ENCODE results near the gene OGFOD1. TPM values are rescaled to one million over a fixed set of nuclear protein-coding genes. Genes with fewer than 3 reads are reported as not detected.
A peak's percentile ranks its signal among the peaks of the same experiment; 100 is the strongest.

OGFOD1 gene
- total RNA-seq, 2 donors from 2014 or later: 62.6 to 66.1 TPM

DNA sequence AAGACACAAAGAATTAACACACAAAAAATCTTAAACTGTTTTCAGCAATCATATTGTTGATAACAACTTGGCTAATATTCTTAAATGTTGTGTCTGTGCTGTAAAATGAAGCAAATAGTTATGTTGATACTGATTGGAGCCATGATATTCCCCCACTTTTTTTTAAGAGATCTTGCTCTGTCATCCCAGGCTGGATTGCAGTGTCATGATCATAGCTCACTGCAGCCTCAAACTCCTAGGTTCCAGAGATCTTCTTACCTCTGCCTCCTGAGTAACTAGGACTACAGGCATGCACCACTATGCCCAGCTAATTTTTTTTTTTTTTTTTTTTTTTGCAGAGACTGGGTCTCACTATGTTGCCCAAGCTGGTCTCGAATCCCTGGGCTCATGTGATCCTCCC lies 42.5 kb downstream of the OGFOD1 start:
- H3K27ac Mint-ChIP-seq: no peak overlapping the region
- ATAC-seq (replicated peaks in 1 of 2): no peak

DNA sequence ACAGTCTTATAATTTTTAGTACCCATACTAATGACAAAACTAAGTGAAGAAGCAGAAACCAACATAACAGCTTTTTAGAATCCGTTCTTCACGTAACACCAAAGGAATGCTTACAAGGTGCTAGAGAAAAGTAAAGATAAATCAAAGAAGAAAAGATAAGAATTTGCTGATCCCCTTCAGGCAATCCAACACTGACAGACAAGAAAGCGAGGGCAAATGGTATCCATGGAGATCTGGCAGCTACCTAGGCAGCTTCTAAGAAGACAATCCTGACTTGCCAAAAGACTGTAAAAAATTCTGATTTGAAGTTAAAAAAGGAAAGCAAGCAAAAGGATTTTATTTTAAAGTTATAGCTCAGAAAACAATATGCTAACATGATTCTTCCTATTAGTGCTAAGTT lies 53.8 kb downstream of the OGFOD1 start:
- Mint-ChIP-seq H3K27ac (peak overlapping the region; percentile 57), H3K27me3 (ENCODE audit: low read depth) (no peaks in the 10 kb centered on the region), H3K4me1 (ENCODE audit: low read depth) (no peaks in the 10 kb centered on the region), H3K36me3 (ENCODE audit: insufficient read depth in 2 of 2) (peaks cover 0 to 7% of the 10 kb centered on the region in 2 donors), H3K9me3 (no peaks in the 10 kb centered on the region), H3K4me3 (no peak overlapping the region)
- DNase-seq (no peak), ATAC-seq (replicated peaks in 1 of 2) (no peak)

More for the DNA sequence above, 42.5 kb downstream of the OGFOD1 start:
- DNase-seq: no peak
- Mint-ChIP-seq H3K36me3 (ENCODE audit: insufficient read depth in 2 of 2) (peaks cover 0 to 5% of the 10 kb centered on the region in 2 donors), H3K9me3 (no peaks in the 10 kb centered on the region), H3K27me3 (ENCODE audit: low read depth) (no peaks in the 10 kb centered on the region), H3K4me3 (no peak overlapping the region), H3K4me1 (ENCODE audit: low read depth) (no peaks in the 10 kb centered on the region)

DNA sequence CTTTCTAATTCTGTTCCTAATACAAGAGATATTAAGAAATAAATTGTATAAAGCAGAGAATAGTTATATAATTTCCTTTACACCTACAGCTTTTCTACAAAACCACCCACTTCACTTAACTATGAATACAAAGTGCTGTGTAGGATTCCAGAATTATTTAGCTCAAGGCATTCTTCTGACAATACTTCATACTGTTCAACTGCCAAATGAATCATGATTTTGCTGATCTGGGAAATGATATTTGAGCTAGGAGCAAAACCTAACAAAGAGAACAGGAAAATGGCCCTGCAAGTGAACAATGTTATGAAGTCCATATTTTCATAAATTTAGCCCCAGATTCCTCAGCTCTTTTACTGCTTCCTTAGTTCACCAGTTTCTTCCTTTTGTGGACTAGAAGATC lies 55.6 kb downstream of the OGFOD1 start:
- Mint-ChIP-seq H3K27me3 (ENCODE audit: low read depth) (no peaks in the 10 kb centered on the region), H3K9me3 (no peaks in the 10 kb centered on the region), H3K36me3 (ENCODE audit: insufficient read depth in 2 of 2) (peaks cover 0 to 7% of the 10 kb centered on the region in 2 donors), H3K4me1 (ENCODE audit: low read depth) (no peaks in the 10 kb centered on the region), H3K27ac (no peak overlapping the region), H3K4me3 (no peak overlapping the region)
- ATAC-seq (replicated peaks in 1 of 2) (no peak), DNase-seq (no peak)

DNA sequence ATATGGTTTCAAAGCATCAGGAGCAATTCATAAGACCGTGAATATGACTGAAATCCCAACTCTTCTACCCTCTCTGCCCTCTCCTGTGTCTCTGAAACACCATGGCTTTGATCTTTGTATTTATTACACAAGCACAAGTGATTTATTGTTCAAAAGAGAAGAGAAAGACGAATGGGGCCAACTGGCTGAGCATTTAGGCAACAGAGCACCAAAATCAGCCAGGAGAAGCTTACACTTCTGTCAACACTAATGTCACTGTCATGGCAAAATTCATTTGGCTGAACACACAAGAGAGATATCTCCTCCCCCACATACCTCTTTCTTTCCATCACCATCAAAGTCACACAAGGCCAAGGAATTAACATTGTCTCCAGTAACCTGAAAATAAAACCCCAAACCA lies 59.2 kb downstream of the OGFOD1 start:
- Mint-ChIP-seq H3K27me3 (ENCODE audit: low read depth) (no peaks in the 10 kb centered on the region), H3K4me1 (ENCODE audit: low read depth) (peaks cover 12% of the 10 kb centered on the region), H3K4me3 (no peak overlapping the region), H3K27ac (no peak overlapping the region), H3K36me3 (ENCODE audit: insufficient read depth in 2 of 2) (peaks cover 0 to 7% of the 10 kb centered on the region in 2 donors), H3K9me3 (no peaks in the 10 kb centered on the region)
- DNase-seq: no peak
- ATAC-seq (replicated peaks in 1 of 2): no peak

DNA sequence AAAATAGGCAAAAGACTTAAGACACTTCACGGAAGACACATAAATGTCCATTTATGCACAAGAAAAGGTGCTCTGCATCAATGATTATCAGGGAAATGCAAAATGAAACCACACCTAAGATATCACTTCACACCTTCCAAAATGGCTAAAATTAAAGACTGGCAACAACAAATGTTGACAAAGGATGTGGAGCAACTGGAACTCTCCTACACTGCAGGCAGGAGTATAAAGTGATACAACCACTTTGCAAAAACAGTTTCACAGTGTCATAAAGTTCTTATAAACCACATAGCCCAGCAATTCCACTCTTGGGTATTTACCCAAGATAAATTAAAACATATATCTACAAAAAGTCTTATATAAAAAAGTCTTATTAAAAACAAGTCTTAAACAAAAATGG lies 60.7 kb downstream of the OGFOD1 start:
- H3K4me1 Mint-ChIP-seq (ENCODE audit: low read depth): peaks cover 15% of the 10 kb centered on the region
- no peaks in the 10 kb centered on the region for H3K9me3 Mint-ChIP-seq
- H3K27ac Mint-ChIP-seq: no peak overlapping the region
- DNase-seq: no peak
- no peak overlapping the region for H3K4me3 Mint-ChIP-seq
- no peaks in the 10 kb centered on the region for H3K27me3 Mint-ChIP-seq (ENCODE audit: low read depth)
- ATAC-seq (replicated peaks in 1 of 2): no peak
- H3K36me3 Mint-ChIP-seq (ENCODE audit: insufficient read depth in 2 of 2): peaks cover 0 to 7% of the 10 kb centered on the region in 2 donors

DNA sequence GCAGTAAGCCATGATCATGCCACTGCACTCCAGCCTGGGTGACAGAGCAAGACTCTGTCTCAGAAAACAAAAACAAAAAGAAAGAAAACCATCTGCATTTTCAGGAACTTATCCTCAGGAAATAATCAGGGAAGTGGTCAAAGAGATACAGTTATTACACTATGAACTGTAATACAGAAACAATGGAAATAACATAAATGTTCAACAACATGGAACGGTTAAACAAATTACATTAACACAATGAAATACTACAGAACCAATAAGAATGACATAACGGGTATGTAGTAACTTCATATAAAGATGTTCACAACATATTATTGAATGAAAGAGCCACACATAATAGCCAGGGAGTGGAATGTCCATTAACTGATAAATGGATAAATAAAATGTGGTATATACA lies 61.7 kb downstream of the OGFOD1 start:
- Mint-ChIP-seq H3K27me3 (ENCODE audit: low read depth) (no peaks in the 10 kb centered on the region), H3K4me3 (no peak overlapping the region), H3K4me1 (ENCODE audit: low read depth) (peaks cover 25% of the 10 kb centered on the region), H3K27ac (no peak overlapping the region), H3K36me3 (ENCODE audit: insufficient read depth in 2 of 2) (peaks cover 0 to 7% of the 10 kb centered on the region in 2 donors), H3K9me3 (no peaks in the 10 kb centered on the region)
- DNase-seq: no peak
- ATAC-seq (replicated peaks in 1 of 2): no peak

DNA sequence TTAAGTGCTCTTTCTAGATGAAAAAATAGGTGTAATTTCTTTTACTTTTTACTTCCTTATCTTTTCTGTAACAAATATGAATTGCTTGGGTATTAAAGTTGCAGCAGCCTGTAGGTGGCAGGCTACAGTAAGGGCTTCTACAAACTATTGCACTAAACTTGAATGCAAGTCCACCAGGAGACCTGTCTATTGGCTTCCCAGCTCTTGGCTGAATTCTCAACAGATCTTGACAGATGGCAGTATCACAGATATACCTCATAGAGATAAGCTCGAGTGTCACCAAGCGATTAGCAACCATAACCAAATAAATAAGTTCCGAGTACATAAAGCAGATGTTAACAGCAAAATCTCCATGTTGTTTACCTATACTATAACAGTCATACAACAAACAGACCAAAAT lies 62.6 kb downstream of the OGFOD1 start:
- peak; percentile 63 to 68 for ATAC-seq (replicated peaks in 1 of 2)
- peak; percentile 17 to 32 for DNase-seq
- H3K4me3 Mint-ChIP-seq: no peak overlapping the region
- no peaks in the 10 kb centered on the region for H3K27me3 Mint-ChIP-seq (ENCODE audit: low read depth)
- H3K27ac Mint-ChIP-seq: peak overlapping the region; percentile 69
- H3K9me3 Mint-ChIP-seq: no peaks in the 10 kb centered on the region
- peaks cover 30% of the 10 kb centered on the region for H3K4me1 Mint-ChIP-seq (ENCODE audit: low read depth)
- peaks cover 0 to 3% of the 10 kb centered on the region in 2 donors for H3K36me3 Mint-ChIP-seq (ENCODE audit: insufficient read depth in 2 of 2)

DNA sequence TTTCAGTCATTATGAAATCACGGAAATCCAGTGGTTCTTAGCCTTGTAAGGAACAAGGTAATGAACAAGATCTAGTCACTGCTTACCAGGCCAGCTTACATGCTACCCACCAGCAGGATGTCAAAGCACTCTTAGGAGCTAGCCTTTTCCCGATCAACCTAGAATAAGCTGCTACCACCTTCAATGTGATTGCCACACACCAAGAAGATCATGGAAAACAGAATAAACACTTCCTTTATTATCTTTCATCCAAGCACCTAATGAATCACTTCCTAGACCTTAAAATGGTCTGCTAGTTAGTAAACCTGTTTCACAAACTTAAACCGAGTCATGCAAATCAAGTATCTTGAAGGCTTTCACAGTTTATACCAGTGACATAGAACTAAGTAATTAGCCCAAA lies 63.5 kb downstream of the OGFOD1 start:
- no peaks in the 10 kb centered on the region for H3K9me3 Mint-ChIP-seq
- ATAC-seq (replicated peaks in 1 of 2): no peak

DNA sequence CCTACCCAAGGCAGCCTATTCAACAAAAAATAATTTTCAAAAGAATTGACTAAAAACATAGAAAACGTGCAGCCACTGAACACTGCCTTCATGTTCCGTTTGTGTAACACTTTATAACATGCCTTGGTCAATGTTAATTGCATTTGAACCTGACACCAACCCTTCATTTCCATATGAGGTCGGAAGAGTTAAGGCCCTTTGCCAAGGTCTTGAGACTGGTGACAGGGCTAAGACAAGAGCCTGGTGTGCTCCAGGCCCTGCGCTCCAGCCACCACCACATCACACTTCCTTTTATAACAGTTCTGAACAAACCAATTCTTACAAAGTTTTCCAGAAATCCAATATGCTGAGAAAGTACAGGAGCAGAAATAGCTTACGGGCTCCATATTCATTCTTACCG lies 64.3 kb downstream of the OGFOD1 start:
- no peaks in the 10 kb centered on the region for H3K9me3 Mint-ChIP-seq
- no peak for ATAC-seq (replicated peaks in 1 of 2)
- no peak overlapping the region for H3K4me3 Mint-ChIP-seq
- no peaks in the 10 kb centered on the region for H3K36me3 Mint-ChIP-seq (ENCODE audit: insufficient read depth in 2 of 2)
- peaks cover 39% of the 10 kb centered on the region for H3K4me1 Mint-ChIP-seq (ENCODE audit: low read depth)
- DNase-seq: no peak
- H3K27ac Mint-ChIP-seq: no peak overlapping the region
- no peaks in the 10 kb centered on the region for H3K27me3 Mint-ChIP-seq (ENCODE audit: low read depth)

More for the DNA sequence above, 63.5 kb downstream of the OGFOD1 start:
- no peak overlapping the region for H3K4me3 Mint-ChIP-seq
- peaks cover 33% of the 10 kb centered on the region for H3K4me1 Mint-ChIP-seq (ENCODE audit: low read depth)
- H3K36me3 Mint-ChIP-seq (ENCODE audit: insufficient read depth in 2 of 2): peaks cover 0 to 1% of the 10 kb centered on the region in 2 donors
- no peaks in the 10 kb centered on the region for H3K27me3 Mint-ChIP-seq (ENCODE audit: low read depth)
- no peak for DNase-seq
- no peak overlapping the region for H3K27ac Mint-ChIP-seq

DNA sequence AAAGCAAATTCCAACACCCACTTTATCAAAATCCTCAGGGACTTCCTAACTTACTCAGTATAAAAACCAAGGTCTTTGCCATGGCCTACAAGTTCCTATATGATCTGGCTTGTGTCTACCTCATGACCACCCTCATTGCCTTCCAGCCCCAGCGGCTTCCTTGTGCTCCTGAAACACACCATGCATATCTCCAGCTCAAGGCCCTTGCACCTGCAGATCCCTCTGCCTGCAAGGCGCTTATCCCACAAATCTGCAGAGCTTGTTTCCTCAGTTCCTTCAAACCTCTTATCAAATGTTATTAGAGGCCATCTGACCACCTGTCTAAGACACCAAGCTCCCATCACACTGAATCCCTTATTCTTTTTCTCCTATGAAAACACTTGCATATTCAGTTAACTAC lies 65.9 kb downstream of the OGFOD1 start:
- H3K9me3 Mint-ChIP-seq: no peaks in the 10 kb centered on the region
- H3K4me1 Mint-ChIP-seq (ENCODE audit: low read depth): peaks cover 42% of the 10 kb centered on the region
- no peak overlapping the region for H3K4me3 Mint-ChIP-seq
- ATAC-seq (replicated peaks in 1 of 2): no peak
- peak overlapping the region; percentile 52 for H3K27ac Mint-ChIP-seq
- no peak for DNase-seq
- no peaks in the 10 kb centered on the region for H3K36me3 Mint-ChIP-seq (ENCODE audit: insufficient read depth in 2 of 2)
- H3K27me3 Mint-ChIP-seq (ENCODE audit: low read depth): no peaks in the 10 kb centered on the region

DNA sequence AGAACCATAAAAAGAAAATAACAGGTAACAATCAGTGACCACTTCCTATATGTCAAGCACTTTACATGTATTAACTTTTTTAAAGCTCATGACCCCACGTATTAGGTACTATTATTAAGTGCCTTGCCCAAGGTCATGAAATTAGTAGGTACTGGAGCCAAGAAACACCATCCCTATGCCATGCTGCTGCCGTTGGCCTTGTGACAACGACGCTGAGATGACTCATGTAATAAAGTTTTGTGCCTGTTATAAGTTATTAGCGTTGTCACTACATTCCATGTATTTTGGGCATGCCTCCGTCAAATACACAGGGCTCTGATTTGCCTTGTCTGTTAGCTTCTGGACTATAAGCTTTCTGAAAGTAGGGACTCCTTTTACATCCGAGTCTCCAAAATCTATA lies 67.1 kb downstream of the OGFOD1 start:
- Mint-ChIP-seq H3K4me3 (peak overlapping the region; percentile 83 to 85), H3K36me3 (ENCODE audit: insufficient read depth in 2 of 2) (no peaks in the 10 kb centered on the region), H3K27me3 (ENCODE audit: low read depth) (no peaks in the 10 kb centered on the region), H3K4me1 (ENCODE audit: low read depth) (peaks cover 38% of the 10 kb centered on the region), H3K27ac (peak overlapping the region; percentile 44), H3K9me3 (no peaks in the 10 kb centered on the region)
- ATAC-seq (replicated peaks in 1 of 2): no peak
- DNase-seq: no peak

DNA sequence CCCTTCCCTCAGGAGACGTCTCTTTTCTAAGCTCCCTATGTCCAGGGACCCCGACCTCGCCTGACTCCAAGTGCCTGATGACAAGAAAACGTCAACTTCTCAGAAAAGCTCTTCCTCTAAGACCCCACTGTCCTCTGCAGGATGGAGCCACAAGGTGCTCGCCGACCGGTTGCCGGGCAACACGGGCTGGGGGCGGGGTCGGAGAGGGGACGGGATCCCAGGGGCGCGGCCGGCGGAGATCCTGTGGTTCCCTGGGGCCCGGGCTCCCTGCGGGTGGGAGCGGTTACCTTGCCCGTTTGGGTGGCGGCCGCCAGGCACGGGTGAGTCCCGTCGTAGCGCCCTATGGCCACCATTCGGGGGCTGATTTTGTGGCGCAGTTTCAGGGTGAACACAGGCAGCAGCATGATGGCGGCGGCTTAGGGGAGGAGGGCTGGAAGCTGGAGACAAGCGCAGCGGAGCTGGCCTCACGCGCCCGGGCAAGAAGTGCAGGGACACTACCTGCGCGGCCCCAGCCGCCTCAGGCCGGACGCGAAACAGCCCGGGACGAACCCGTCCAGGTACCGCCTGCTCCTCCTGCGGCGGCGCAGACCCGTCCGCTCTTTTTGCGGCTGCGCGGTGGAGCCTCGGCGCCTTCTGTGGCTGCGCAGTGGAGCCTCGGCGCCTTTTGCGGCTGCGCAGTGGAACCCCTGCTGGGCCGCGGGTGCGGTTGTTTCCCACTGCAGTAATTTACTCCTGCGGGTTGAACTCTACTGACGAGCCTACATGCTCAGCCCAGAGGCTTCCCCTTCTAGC lies 68.3 kb downstream of the OGFOD1 start, which contains the start of gene BBS2:
Gene BBS2, minus strand, starts transcription at position 566 of the 792 bp plus-strand sequence. Its CDS starts 162 bp downstream, at position 404.
- H3K27ac Mint-ChIP-seq: peak within 1 kb of the TSS; percentile 70
- ATAC-seq (replicated peaks in 1 of 2): peak; percentile 89 to 91
- peak within 1 kb of the TSS; percentile 83 to 85 for H3K4me3 Mint-ChIP-seq
- H3K27me3 Mint-ChIP-seq (ENCODE audit: low read depth): no peaks in the 10 kb centered on the region
- H3K36me3 Mint-ChIP-seq (ENCODE audit: insufficient read depth in 2 of 2): no peaks in the 10 kb centered on the region
- H3K9me3 Mint-ChIP-seq: no peaks in the 10 kb centered on the region
- peak; percentile 91 to 92 for DNase-seq
- H3K4me1 Mint-ChIP-seq (ENCODE audit: low read depth): peaks cover 30% of the 10 kb centered on the region

DNA sequence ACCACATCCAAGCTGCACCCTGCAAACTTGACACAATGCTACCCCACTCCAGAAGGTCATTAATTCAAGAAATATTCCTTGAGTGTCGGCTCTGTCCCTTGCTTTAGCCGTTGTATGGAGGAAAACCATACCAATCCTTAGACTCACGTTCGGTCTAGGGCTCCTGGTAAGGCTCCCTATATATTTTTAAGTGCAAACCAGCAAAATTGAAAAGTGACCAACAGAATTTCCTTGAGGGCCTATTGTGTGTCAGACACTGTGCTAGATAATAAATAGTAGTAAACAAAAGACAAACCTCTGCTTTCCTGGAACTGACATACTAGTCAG lies 68.9 kb downstream of the OGFOD1 start:
- Mint-ChIP-seq H3K4me1 (ENCODE audit: low read depth) (peaks cover 30% of the 10 kb centered on the region), H3K4me3 (peak overlapping the region; percentile 83 to 85), H3K27ac (peak overlapping the region; percentile 70), H3K27me3 (ENCODE audit: low read depth) (no peaks in the 10 kb centered on the region), H3K9me3 (no peaks in the 10 kb centered on the region), H3K36me3 (ENCODE audit: insufficient read depth in 2 of 2) (no peaks in the 10 kb centered on the region)
- no peak for DNase-seq
- no peak for ATAC-seq (replicated peaks in 1 of 2)

DNA sequence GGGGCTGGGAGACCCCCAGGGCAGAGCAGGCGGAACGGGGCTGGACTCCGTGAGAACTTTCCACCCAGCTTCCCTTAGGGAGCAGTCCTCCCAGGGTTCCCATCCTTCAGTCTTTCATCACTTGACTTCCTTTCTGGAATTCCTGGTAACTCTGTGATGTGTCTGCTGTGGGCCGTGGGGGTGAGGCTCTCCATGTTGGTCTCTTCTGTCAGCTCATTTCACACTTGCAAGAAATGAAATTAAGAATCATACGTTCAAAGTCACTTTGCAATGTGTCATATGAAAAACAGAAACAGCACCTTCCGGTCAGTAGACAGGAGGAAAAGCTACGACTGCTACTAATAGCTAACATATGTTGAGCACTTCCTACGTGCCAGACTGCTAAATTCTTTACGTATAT lies 73.9 kb downstream of the OGFOD1 start:
- DNase-seq: no peak
- Mint-ChIP-seq H3K27me3 (ENCODE audit: low read depth) (no peaks in the 10 kb centered on the region), H3K27ac (no peak overlapping the region), H3K4me3 (no peak overlapping the region), H3K36me3 (ENCODE audit: insufficient read depth in 2 of 2) (no peaks in the 10 kb centered on the region), H3K4me1 (ENCODE audit: low read depth) (peaks cover 7% of the 10 kb centered on the region), H3K9me3 (no peaks in the 10 kb centered on the region)
- no peak for ATAC-seq (replicated peaks in 1 of 2)

Data from activated T-cell treated with anti-CD3 and anti-CD28 coated beads, Interleukin-2, amount 50 U/mL, for 72 hours (primary cell).